Ovary (tissue), 3 donors: ENCODE data around the gene SIK3.

Experiments used
- EP300 ChIP-seq: sonication (generic); formaldehyde crosslinking; IDR thresholded peaks from one replicate; pipeline ENCODE4 v1.6.1; 2017; ENCODE audit warnings: antibody characterized with exemption
- POLR2A ChIP-seq: fragments of 450-650 bp; IDR thresholded peaks from one replicate; pipeline ENCODE4 v1.6.1; 2017; ENCODE audit warnings: antibody characterized with exemption, mild to moderate bottlenecking, moderate library complexity
- TF ChIP-seq, protein P1 (sequence below), 3 donors: fragments of 450-650 bp in 2 of 3; fragments of 200-600 bp in 1 of 3; IDR thresholded peaks; one replicate each; pipeline versions ENCODE4 v1.5.1 to v1.8.0; 2016 to 2022; ENCODE audit warnings: antibody characterized with exemption in 3 of 3, mild to moderate bottlenecking in 1 of 3
- donor health status: DM: no; HTN: no; CAD: no.

DNA sequence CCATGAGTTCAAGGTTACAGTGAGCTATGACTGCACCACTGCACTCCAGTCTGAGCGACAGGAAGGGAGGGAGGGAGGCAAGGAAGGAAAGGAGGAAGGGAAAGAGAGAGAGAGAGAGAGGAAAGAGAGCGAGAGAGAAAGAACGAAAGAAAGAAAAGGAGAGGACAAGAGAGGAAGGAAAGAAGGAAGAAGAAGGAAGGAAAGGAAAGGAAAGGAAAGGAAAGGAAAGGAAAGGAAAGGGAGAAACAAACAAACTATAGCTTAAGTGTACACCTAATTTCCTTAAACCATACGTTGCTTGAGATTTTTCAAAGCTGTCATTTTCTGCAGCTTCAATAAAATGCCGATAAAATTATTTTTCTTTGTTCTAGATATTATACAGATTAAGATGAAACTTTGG is 180.6 kb downstream of the SIK3 start:
- TF ChIP-seq, protein P1, sequence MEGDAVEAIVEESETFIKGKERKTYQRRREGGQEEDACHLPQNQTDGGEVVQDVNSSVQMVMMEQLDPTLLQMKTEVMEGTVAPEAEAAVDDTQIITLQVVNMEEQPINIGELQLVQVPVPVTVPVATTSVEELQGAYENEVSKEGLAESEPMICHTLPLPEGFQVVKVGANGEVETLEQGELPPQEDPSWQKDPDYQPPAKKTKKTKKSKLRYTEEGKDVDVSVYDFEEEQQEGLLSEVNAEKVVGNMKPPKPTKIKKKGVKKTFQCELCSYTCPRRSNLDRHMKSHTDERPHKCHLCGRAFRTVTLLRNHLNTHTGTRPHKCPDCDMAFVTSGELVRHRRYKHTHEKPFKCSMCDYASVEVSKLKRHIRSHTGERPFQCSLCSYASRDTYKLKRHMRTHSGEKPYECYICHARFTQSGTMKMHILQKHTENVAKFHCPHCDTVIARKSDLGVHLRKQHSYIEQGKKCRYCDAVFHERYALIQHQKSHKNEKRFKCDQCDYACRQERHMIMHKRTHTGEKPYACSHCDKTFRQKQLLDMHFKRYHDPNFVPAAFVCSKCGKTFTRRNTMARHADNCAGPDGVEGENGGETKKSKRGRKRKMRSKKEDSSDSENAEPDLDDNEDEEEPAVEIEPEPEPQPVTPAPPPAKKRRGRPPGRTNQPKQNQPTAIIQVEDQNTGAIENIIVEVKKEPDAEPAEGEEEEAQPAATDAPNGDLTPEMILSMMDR (IDR thresholded peaks at IDR 0.05): no peak
- TF ChIP-seq POLR2A (no peak), EP300 (no peak)
